Esophagus muscularis mucosa (tissue), 4 donors: ENCODE measurements around the gene MANEA. TPM values are rescaled to one million over a fixed set of nuclear protein-coding genes. Genes with fewer than 3 reads are reported as not detected.
"Not testable (repeated sequence)": the region's sequence is repeated elsewhere in the genome, so short reads cannot be mapped to it uniquely, and the experiment has no call there.

Source experiments
- DNase-seq: peaks from one replicate; pipeline ENCODE4 v3.0.0-alpha.2; 2017; ENCODE audit errors: extremely low spot score
- H3K27ac ChIP-seq, 4 donors: fragments of 200-600 bp; sonication (generic); replicated peaks in 1 of 4; 1 replicate in 3 of 4; 2 replicates in 1 of 4; pipeline ENCODE4 v1.5.1; 2016 to 2019; ENCODE audit warnings: mild to moderate bottlenecking in 1 of 4
- H3K27me3 ChIP-seq, 4 donors: fragments of 200-600 bp; sonication (generic); one replicate each; pipeline versions ENCODE4 v1.5.1 to v1.6.0; 2016 to 2019
- H3K36me3 ChIP-seq, 4 donors: fragments of 200-600 bp; sonication (generic); one replicate each; pipeline ENCODE4 v1.5.1; 2016 to 2019
- H3K4me1 ChIP-seq, 4 donors: fragments of 200-600 bp; sonication (generic); one replicate each; pipeline ENCODE4 v1.5.1; 2016 to 2019
- H3K4me3 ChIP-seq, 4 donors: fragments of 200-600 bp; sonication (generic); 1 replicate in 2 of 4; 2 replicates in 2 of 4; pipeline ENCODE4 v1.5.1; 2016 to 2019; ENCODE audit warnings: mild to moderate bottlenecking in 4 of 4, moderate library complexity in 1 of 4
- H3K9me3 ChIP-seq, 4 donors: fragments of 200-600 bp; sonication (generic); 1 replicate in 3 of 4; 2 replicates in 1 of 4; pipeline ENCODE4 v1.5.1; 2016 to 2019
- CTCF ChIP-seq, 3 experiments: fragments of 200-600 bp in 2 of 3; fragments of 450-650 bp in 1 of 3; sonication (generic) in 2 of 3; IDR thresholded peaks; one replicate each; pipeline ENCODE4 v1.5.1; 2017 to 2019; ENCODE audit warnings: antibody characterized with exemption in 3 of 3, mild to moderate bottlenecking in 2 of 3, moderate library complexity in 1 of 3
- EP300 ChIP-seq: sonication (generic); formaldehyde crosslinking; IDR thresholded peaks from one replicate; pipeline ENCODE4 v1.6.1; 2017; ENCODE audit warnings: antibody characterized with exemption
- POLR2A ChIP-seq: fragments of 450-650 bp; IDR thresholded peaks from one replicate; pipeline ENCODE4 v1.6.1; 2017; ENCODE audit warnings: antibody characterized with exemption, moderate library complexity, mild to moderate bottlenecking, low read depth
- POLR2AphosphoS5 ChIP-seq, 2 donors: sonication (generic); formaldehyde crosslinking; IDR thresholded peaks; one replicate each; pipeline ENCODE4 v1.6.1; 2017; ENCODE audit warnings: antibody characterized with exemption in 2 of 2
- WGBS: methylation state at CpG from one replicate; pipeline ENCODE4 v1.1.5; 2018; 5-methylcytosine and 5-hydroxymethylcytosine counted together
- intact Hi-C: fragments of 100-400 bp; cut with DNase I; formaldehyde crosslinking; loops from one replicate; pipeline ENCODE4 v1.15.1; 2023
- total RNA-seq, 4 donors: library from RNA; depleted of rRNA; stranded (reverse); fragments of >200 nt; gene quantifications; one replicate each; pipeline versions ENCODE4 v1.1.0 to v1.2.1, GENCODE V29; 2016

The MANEA gene
- total RNA-seq, 4 donors from 2014 or later, result 7.0 to 8.9 (median 7.8) TPM

- H3K4me3 ChIP-seq, result no peak overlapping the region
- 81% methylated on average over 3 of the region's 3 CpGs for WGBS
- H3K27me3 ChIP-seq, result no peaks in the 10 kb centered on the region
- DNase-seq, result no peak
- no peaks in the 10 kb centered on the region for H3K36me3 ChIP-seq
- no peak overlapping the region for H3K27ac ChIP-seq
- TF ChIP-seq POLR2A (no peak), POLR2AphosphoS5 (IDR thresholded peaks at IDR 0.05) (no peak), CTCF (IDR thresholded peaks at IDR 0.05) (no peak), EP300 (no peak)
- H3K4me1 ChIP-seq, result peaks cover 0 to 7% (median 0%) of the 10 kb centered on the region in 4 donors
- intact Hi-C loops, result no loop called here
- no peaks in the 10 kb centered on the region for H3K9me3 ChIP-seq
These were observed 29.0 kb upstream of the MANEA start for GRCh38 chr6:95548188-95548786.

- H3K27ac ChIP-seq, result no peak overlapping the region
- H3K4me1 ChIP-seq, result no peaks in the 10 kb centered on the region
- DNase-seq, result no peak
- H3K9me3 ChIP-seq, result no peaks in the 10 kb centered on the region
- no peak for TF ChIP-seq POLR2A
- no peak for TF ChIP-seq EP300
- no peak for TF ChIP-seq POLR2AphosphoS5 (IDR thresholded peaks at IDR 0.05)
- no peak for TF ChIP-seq CTCF (IDR thresholded peaks at IDR 0.05)
- H3K36me3 ChIP-seq, result no peaks in the 10 kb centered on the region
- no peak overlapping the region for H3K4me3 ChIP-seq
- 88% methylated on average over 5 of the region's 5 CpGs for WGBS
- intact Hi-C loops, result no loop called here
- no peaks in the 10 kb centered on the region for H3K27me3 ChIP-seq
These were observed 25.5 kb upstream of the MANEA start for GRCh38 chr6:95551678-95552324.

- TF ChIP-seq EP300 (no peak), POLR2A (no peak)
- H3K36me3 ChIP-seq, result no peaks in the 10 kb centered on the region
- no peaks in the 10 kb centered on the region for H3K9me3 ChIP-seq
- intact Hi-C loops, result no loop called here
- H3K4me3 ChIP-seq, result no peak overlapping the region
- H3K27ac ChIP-seq, result no peak overlapping the region
- DNase-seq, result no peak
- no peaks in the 10 kb centered on the region for H3K27me3 ChIP-seq
- no peaks in the 10 kb centered on the region for H3K4me1 ChIP-seq
- 78% methylated on average over 1 of the region's 1 CpG for WGBS
These were observed 23.5 kb upstream of the MANEA start for GRCh38 chr6:95553880-95554279.

GRCh38 chr6:95560956-95561355, 16.4 kb upstream of the MANEA start:
- H3K27me3 ChIP-seq, H3K36me3 ChIP-seq, DNase-seq, H3K4me1 ChIP-seq, H3K4me3 ChIP-seq, intact Hi-C loops, H3K27ac ChIP-seq, H3K9me3 ChIP-seq: not testable (repeated sequence)
- WGBS, result 71% methylated on average over 5 of the region's 5 CpGs

- no peak for DNase-seq
- no peak overlapping the region for H3K27ac ChIP-seq
- H3K4me3 ChIP-seq, result no peak overlapping the region
- no peaks in the 10 kb centered on the region for H3K36me3 ChIP-seq
- H3K9me3 ChIP-seq, result no peaks in the 10 kb centered on the region
- 73% methylated on average over 5 of the region's 5 CpGs for WGBS
- no peaks in the 10 kb centered on the region for H3K27me3 ChIP-seq
- TF ChIP-seq CTCF (IDR thresholded peaks at IDR 0.05) (no peak), EP300 (no peak), POLR2A (no peak), POLR2AphosphoS5 (IDR thresholded peaks at IDR 0.05) (no peak)
- peaks cover 0 to 3% (median 0%) of the 10 kb centered on the region in 4 donors for H3K4me1 ChIP-seq
- intact Hi-C loops, result no loop called here
These were observed 7.8 kb upstream of the MANEA start for GRCh38 chr6:95569560-95569959.
